ENCODE measurements around the gene FGFBP1. TPM values are rescaled to one million over a fixed set of nuclear protein-coding genes. Genes with fewer than 3 reads are reported as not detected.

Gene FGFBP1
- total RNA-seq, 3 donors from 2014 or later = 0.73 TPM; not detected in 2

DNA sequence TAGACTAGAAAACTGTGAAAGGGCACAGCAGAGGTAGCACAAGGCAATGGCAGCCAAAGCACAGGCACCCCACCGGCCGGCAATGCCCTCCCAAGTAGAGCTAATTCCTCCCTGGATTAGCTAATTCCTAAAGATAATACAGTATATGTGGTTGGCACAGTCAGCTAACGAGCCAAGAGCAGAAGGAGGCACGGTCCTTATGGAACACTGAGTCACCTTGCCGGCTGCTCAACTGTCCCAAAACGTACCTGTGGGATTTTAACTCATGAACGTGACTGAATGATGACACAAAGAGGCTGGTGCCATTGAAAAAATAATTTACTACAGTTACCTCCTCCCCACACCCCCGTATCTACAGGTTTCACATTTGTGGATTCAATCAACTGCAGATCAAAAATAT is 9.1 kb upstream of the FGFBP1 start:
- no peak for DNase-seq (ENCODE audit: low spot score in 2 of 2)
- H3K27ac ChIP-seq = no peak overlapping the region
- no peaks in the 10 kb centered on the region for H3K27me3 ChIP-seq
- no peak for TF ChIP-seq POLR2A (IDR thresholded peaks at IDR 0.05)
- TF ChIP-seq, protein P1, sequence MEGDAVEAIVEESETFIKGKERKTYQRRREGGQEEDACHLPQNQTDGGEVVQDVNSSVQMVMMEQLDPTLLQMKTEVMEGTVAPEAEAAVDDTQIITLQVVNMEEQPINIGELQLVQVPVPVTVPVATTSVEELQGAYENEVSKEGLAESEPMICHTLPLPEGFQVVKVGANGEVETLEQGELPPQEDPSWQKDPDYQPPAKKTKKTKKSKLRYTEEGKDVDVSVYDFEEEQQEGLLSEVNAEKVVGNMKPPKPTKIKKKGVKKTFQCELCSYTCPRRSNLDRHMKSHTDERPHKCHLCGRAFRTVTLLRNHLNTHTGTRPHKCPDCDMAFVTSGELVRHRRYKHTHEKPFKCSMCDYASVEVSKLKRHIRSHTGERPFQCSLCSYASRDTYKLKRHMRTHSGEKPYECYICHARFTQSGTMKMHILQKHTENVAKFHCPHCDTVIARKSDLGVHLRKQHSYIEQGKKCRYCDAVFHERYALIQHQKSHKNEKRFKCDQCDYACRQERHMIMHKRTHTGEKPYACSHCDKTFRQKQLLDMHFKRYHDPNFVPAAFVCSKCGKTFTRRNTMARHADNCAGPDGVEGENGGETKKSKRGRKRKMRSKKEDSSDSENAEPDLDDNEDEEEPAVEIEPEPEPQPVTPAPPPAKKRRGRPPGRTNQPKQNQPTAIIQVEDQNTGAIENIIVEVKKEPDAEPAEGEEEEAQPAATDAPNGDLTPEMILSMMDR (IDR thresholded peaks at IDR 0.05) = no peak
- no peak for TF ChIP-seq POLR2AphosphoS5 (IDR thresholded peaks at IDR 0.05)
- no peaks in the 10 kb centered on the region for H3K4me1 ChIP-seq
- no peaks in the 10 kb centered on the region for H3K9me3 ChIP-seq
- intact Hi-C loops (cut with DNase I; ENCODE audit: low total_unique reads) = no loop called here
- H3K4me3 ChIP-seq = no peak overlapping the region
- H3K36me3 ChIP-seq = no peaks in the 10 kb centered on the region

DNA sequence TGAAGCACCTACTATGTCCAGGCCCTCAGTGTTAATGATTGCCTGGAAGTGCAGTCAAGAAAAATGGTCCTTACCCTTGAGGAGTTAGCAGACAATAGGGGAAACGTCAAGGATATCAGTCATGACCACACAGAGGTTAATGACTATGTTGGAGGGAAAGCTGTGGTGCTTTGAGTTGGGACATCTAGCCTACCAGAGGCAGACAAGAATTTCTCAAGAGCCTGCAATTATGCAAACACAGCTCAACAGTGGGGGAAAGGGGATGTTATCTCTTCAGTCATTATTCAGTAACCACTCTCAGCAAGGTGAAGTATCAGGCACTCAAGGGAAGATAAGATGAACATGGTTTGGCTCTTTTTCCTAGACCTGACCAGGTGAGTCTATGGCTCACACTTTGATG is 7.0 kb upstream of the FGFBP1 start:
- Histone ChIP-seq H3K9me3 (no peaks in the 10 kb centered on the region), H3K36me3 (no peaks in the 10 kb centered on the region), H3K4me3 (no peak overlapping the region), H3K27me3 (no peaks in the 10 kb centered on the region), H3K27ac (no peak overlapping the region), H3K4me1 (no peaks in the 10 kb centered on the region)
- no peak for DNase-seq (ENCODE audit: low spot score in 2 of 2)
- TF ChIP-seq POLR2A (IDR thresholded peaks at IDR 0.05) = no peak
- intact Hi-C loops (cut with DNase I; ENCODE audit: low total_unique reads) = no loop called here

DNA sequence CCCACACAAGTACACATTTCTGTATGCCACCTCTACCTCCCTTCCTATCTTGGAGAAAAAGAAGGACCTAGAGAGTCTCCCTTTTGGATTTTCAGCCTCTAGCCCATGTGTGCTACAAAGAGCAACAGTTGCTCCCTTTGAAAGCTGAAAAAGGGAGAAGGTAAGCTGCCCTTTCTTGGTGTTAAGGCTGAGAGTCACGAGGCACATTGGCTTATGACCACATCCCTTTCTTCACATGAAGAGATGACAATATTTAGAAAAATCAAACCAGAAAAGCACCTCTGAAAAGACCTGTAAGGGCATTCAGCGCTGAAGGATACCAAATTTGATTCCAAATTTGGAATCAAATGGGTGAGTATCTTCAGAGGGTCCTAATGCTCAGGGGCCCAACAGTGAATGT is 6.4 kb upstream of the FGFBP1 start:
- intact Hi-C loops (cut with DNase I; ENCODE audit: low total_unique reads) = no loop called here
- no peak for TF ChIP-seq POLR2A (IDR thresholded peaks at IDR 0.05)
- Histone ChIP-seq H3K4me1 (no peaks in the 10 kb centered on the region), H3K36me3 (no peaks in the 10 kb centered on the region), H3K4me3 (no peak overlapping the region), H3K27me3 (no peaks in the 10 kb centered on the region), H3K9me3 (no peaks in the 10 kb centered on the region), H3K27ac (no peak overlapping the region)
- DNase-seq (ENCODE audit: low spot score in 2 of 2) = no peak

DNA sequence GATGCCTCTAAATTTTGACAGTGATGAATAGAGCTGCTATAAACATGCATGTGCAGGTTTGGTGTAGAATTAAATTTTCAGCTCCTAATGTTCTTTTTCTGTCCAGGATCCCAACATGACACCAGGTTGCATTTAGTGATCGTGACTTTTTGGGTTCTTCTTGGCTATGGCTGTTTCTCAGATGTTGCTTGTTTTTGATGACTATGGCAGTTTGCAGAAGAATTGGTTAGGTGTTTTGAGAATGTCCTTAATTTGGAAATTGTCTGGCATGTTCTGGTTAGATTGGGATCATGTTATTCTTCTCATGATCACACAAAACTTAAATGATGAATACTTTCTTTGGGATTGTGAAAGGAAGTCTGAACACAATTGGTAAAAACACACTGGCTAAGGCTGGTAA is 3.7 kb upstream of the FGFBP1 start:
- TF ChIP-seq, protein P1 (IDR thresholded peaks at IDR 0.05) = no peak
- TF ChIP-seq POLR2AphosphoS5 (IDR thresholded peaks at IDR 0.05) (no peak), POLR2A (IDR thresholded peaks at IDR 0.05) (no peak)
- Histone ChIP-seq H3K4me3 (no peak overlapping the region), H3K4me1 (no peaks in the 10 kb centered on the region), H3K27ac (no peak overlapping the region), H3K27me3 (no peaks in the 10 kb centered on the region), H3K36me3 (no peaks in the 10 kb centered on the region), H3K9me3 (no peaks in the 10 kb centered on the region)
- intact Hi-C loops (cut with DNase I; ENCODE audit: low total_unique reads) = no loop called here
- no peak for DNase-seq (ENCODE audit: low spot score in 2 of 2)

DNA sequence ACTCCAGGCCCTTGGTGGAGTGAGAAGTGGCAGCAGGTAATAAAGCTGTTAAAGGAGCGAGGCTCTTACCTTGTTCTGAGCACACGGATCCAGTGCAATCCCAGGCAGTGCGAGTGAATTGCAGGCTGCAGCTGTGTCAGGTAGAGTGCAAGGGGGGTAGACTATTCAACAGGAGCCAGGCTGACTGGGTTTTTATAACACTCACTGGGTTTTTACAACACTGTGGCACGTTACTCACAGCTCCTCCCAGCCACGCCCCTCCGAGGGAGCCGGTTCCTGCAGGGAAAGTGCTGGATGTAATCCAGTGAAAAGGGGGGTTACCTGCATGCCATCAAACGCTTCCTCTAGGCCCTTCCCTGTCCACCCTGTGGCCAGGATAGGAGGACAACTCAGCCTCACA is 358 bp downstream of the FGFBP1 start:
- no peak overlapping the region for H3K27ac ChIP-seq
- H3K4me3 ChIP-seq = no peak overlapping the region
- intact Hi-C loops (cut with DNase I; ENCODE audit: low total_unique reads) = no loop called here
- H3K36me3 ChIP-seq = no peaks in the 10 kb centered on the region
- no peak for DNase-seq (ENCODE audit: low spot score in 2 of 2)
- H3K27me3 ChIP-seq = no peaks in the 10 kb centered on the region
- H3K9me3 ChIP-seq = no peaks in the 10 kb centered on the region
- no peaks in the 10 kb centered on the region for H3K4me1 ChIP-seq
- TF ChIP-seq, protein P1 (IDR thresholded peaks at IDR 0.05) = no peak
- TF ChIP-seq POLR2AphosphoS5 (IDR thresholded peaks at IDR 0.05) = no peak
- no peak for TF ChIP-seq POLR2A (IDR thresholded peaks at IDR 0.05)

DNA sequence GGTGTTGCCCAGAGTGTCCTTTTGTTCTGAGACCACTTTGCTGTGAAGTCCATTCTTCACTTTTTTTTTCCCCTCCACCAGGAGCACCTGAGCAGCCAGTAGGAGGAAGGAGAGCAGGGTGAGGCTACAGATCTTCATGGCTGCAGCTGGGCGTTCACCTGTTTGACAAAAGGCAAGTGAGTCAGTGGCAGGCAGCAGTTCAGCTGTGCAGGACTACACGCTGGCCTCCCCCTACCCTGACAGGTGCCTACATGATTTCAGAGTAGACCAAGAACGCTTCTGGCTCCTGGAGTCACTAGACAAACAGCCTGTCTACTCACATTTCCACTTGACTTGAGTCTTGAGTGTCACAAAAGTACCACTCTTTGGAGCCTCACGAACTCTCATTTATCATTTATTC is 2.0 kb downstream of the FGFBP1 start:
- Histone ChIP-seq H3K9me3 (no peaks in the 10 kb centered on the region), H3K27ac (no peak overlapping the region), H3K4me3 (no peak overlapping the region), H3K36me3 (no peaks in the 10 kb centered on the region), H3K4me1 (no peaks in the 10 kb centered on the region), H3K27me3 (no peaks in the 10 kb centered on the region)
- intact Hi-C loops (cut with DNase I; ENCODE audit: low total_unique reads) = no loop called here
- no peak for DNase-seq (ENCODE audit: low spot score in 2 of 2)
- no peak for TF ChIP-seq POLR2A (IDR thresholded peaks at IDR 0.05)
- TF ChIP-seq, protein P1 (IDR thresholded peaks at IDR 0.05) = no peak
- TF ChIP-seq POLR2AphosphoS5 (IDR thresholded peaks at IDR 0.05) = no peak

Measured in breast epithelium (tissue), 4 donors.